Measurements from ENCODE around the gene PRDM11. TPM values are rescaled to one million over a fixed set of nuclear protein-coding genes. Genes with fewer than 3 reads are reported as not detected.

PRDM11 gene
- total and polyA plus RNA-seq, 10 donors = 1.7 to 24.3 (median 15.3) TPM

- H3K4me3 ChIP-seq = no peak overlapping the region
- 57 to 64% (median 59%) methylated on average over 14 to 17 of the region's 17 CpGs for WGBS, 5 donors
- H3K27me3 ChIP-seq (replicated peaks in 1 of 7) = peaks cover 0 to 10% (median 0%) of the 10 kb centered on the region in 7 donors
- no peak for TF ChIP-seq POLR2A (IDR thresholded peaks at IDR 0.05)
- TF ChIP-seq POLR2AphosphoS5 (IDR thresholded peaks at IDR 0.05) = peak in 1 of 3 donors; percentile 32
- TF ChIP-seq CTCF (IDR thresholded peaks at IDR 0.05 in 8 of 11, conservative IDR thresholded peaks at IDR 0.05 in 3 of 11) = peak; percentile 50 to 90 (median 80)
- peaks cover 0 to 10% (median 0%) of the 10 kb centered on the region in 6 donors for H3K4me1 ChIP-seq
- intact Hi-C loops (cut with DNase I; ENCODE audit: low total_unique reads) = no loop called here
- peak; percentile 85 for DNase-seq
- peaks cover 0 to 10% (median 0%) of the 10 kb centered on the region in 6 donors for H3K36me3 ChIP-seq
- no peak overlapping the region for H3K27ac ChIP-seq
- H3K9me3 ChIP-seq = no peaks in the 10 kb centered on the region
These were observed 86.8 kb downstream of the PRDM11 start for GRCh38 chr11:45233121-45233803.

GRCh38 chr11:45233804-45234170 is 87.3 kb downstream of the PRDM11 start:
- no peak overlapping the region for H3K4me3 ChIP-seq
- intact Hi-C loops (cut with DNase I; ENCODE audit: low total_unique reads) = no loop called here
- H3K27me3 ChIP-seq (replicated peaks in 1 of 7) = peaks cover 0 to 12% (median 0%) of the 10 kb centered on the region in 7 donors
- H3K36me3 ChIP-seq = peaks cover 0 to 5% (median 0%) of the 10 kb centered on the region in 6 donors
- H3K4me1 ChIP-seq = peaks cover 0 to 10% (median 0%) of the 10 kb centered on the region in 6 donors
- DNase-seq = peak; percentile 73
- WGBS, 5 donors = 78 to 83% (median 82%) methylated on average over 11 to 14 of the region's 14 CpGs
- TF ChIP-seq POLR2A (IDR thresholded peaks at IDR 0.05) = no peak
- TF ChIP-seq CTCF (IDR thresholded peaks at IDR 0.05 in 8 of 11, conservative IDR thresholded peaks at IDR 0.05 in 3 of 11) = peak in 4 of 11 experiments; percentile 2 to 45 (median 12)
- TF ChIP-seq POLR2AphosphoS5 (IDR thresholded peaks at IDR 0.05) = no peak
- H3K9me3 ChIP-seq = no peaks in the 10 kb centered on the region
- no peak overlapping the region for H3K27ac ChIP-seq

- H3K9me3 ChIP-seq = peaks cover 0 to 4% (median under 1%) of the 10 kb centered on the region in 8 donors
- DNase-seq = peak; percentile 69
- no peak overlapping the region for H3K27ac ChIP-seq
- intact Hi-C loops (cut with DNase I; ENCODE audit: low total_unique reads) = no loop called here
- peaks cover 0 to 10% (median 0%) of the 10 kb centered on the region in 6 donors for H3K4me1 ChIP-seq
- H3K36me3 ChIP-seq = no peaks in the 10 kb centered on the region
- H3K4me3 ChIP-seq = no peak overlapping the region
- H3K27me3 ChIP-seq (replicated peaks in 1 of 7) = peaks cover 0 to 12% (median 0%) of the 10 kb centered on the region in 7 donors
- WGBS, 5 donors = 91 to 96% (median 94%) methylated on average over 15 of the region's 15 CpGs
- TF ChIP-seq POLR2AphosphoS5 (IDR thresholded peaks at IDR 0.05) (no peak), POLR2A (IDR thresholded peaks at IDR 0.05) (no peak), CTCF (IDR thresholded peaks at IDR 0.05 in 8 of 11, conservative IDR thresholded peaks at IDR 0.05 in 3 of 11) (no peak)
These were observed 88.0 kb downstream of the PRDM11 start for GRCh38 chr11:45234306-45235006.

All from spleen (tissue), 11 donors.